C4-2B (cell line): ENCODE data around the gene ACSL3.

Experiments
- H3K27ac ChIP-seq: fragments of 450-650 bp; 2 replicates; pipeline ENCODE4 v1.5.1; 2017
- ZFX ChIP-seq: fragments of 450-650 bp; IDR thresholded peaks from 2 replicates; pipeline ENCODE4 v1.6.1; 2017
- TF ChIP-seq, protein P1 (sequence below): fragments of 450-650 bp; conservative IDR thresholded peaks from 2 replicates; pipeline ENCODE4 v1.5.1; 2017; ENCODE audit warnings: mild to moderate bottlenecking

The ACSL3 gene

DNA sequence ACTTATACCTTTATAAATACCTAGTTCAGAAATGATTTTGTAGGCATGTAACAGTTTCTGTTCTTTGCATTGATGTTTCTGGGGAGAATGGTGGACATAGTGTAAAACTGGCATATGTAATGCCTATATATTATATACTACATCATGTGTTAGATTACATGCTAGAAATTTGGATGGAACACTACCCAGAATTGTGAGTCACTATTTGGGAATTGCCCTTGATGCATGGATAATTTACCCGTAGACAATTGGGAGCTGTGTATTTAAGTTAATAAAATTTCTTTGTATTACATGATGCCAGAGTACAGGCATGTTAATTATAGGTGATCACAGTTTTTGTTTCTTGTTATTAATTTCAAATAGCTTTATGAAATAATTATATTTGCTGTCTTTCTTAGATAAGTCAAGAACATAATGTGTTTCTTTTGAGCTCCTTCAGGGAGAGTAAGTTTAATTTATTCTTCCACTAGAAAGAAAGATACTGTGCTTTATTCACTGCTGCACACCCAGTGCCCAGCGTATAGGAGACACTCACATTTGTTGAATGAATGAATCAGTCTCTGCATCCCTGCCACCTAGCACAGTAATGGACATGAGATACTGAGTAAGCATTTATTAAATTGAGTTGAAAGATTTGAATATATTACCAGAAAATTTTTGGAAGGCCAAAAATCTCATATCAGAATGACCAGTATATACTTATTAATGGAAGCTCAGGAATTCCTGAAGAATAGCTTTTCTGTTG, 16.9 kb downstream of the ACSL3 start:
- TF ChIP-seq, protein P1, sequence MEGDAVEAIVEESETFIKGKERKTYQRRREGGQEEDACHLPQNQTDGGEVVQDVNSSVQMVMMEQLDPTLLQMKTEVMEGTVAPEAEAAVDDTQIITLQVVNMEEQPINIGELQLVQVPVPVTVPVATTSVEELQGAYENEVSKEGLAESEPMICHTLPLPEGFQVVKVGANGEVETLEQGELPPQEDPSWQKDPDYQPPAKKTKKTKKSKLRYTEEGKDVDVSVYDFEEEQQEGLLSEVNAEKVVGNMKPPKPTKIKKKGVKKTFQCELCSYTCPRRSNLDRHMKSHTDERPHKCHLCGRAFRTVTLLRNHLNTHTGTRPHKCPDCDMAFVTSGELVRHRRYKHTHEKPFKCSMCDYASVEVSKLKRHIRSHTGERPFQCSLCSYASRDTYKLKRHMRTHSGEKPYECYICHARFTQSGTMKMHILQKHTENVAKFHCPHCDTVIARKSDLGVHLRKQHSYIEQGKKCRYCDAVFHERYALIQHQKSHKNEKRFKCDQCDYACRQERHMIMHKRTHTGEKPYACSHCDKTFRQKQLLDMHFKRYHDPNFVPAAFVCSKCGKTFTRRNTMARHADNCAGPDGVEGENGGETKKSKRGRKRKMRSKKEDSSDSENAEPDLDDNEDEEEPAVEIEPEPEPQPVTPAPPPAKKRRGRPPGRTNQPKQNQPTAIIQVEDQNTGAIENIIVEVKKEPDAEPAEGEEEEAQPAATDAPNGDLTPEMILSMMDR = no peak
- no peak for TF ChIP-seq ZFX
- H3K27ac ChIP-seq = no peak overlapping the region

DNA sequence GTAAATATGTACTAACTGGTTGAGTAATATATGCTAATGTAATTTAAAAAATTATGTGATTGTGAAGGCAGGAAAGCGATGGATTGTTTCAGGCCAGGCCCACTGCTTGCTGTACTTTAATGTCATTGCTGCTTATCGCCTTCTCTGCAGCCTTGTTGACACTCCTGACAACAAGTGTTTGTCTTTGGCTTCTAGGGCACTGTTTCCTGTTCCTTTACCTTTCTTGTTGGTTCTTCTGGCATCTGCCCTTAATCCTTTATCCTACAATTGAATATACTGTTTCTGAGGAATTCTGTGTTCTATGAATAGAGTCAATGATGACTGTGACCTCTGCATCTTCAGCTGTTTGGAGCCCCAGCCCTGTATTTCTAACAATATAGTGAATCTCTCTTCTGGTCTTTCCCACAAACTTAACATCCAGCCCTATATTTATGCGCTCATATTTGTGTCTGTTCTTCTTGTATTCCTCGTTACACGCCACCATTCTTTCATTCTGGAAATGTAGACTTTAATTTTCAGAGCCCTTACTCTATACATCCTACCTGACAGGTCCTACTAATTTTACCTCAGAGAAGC, 17.6 kb downstream of the ACSL3 start:
- peak overlapping the region; percentile 39; the same call in 1 of the 2 replicates for H3K27ac ChIP-seq
- TF ChIP-seq, protein P1 = no peak
- TF ChIP-seq ZFX = no peak

DNA sequence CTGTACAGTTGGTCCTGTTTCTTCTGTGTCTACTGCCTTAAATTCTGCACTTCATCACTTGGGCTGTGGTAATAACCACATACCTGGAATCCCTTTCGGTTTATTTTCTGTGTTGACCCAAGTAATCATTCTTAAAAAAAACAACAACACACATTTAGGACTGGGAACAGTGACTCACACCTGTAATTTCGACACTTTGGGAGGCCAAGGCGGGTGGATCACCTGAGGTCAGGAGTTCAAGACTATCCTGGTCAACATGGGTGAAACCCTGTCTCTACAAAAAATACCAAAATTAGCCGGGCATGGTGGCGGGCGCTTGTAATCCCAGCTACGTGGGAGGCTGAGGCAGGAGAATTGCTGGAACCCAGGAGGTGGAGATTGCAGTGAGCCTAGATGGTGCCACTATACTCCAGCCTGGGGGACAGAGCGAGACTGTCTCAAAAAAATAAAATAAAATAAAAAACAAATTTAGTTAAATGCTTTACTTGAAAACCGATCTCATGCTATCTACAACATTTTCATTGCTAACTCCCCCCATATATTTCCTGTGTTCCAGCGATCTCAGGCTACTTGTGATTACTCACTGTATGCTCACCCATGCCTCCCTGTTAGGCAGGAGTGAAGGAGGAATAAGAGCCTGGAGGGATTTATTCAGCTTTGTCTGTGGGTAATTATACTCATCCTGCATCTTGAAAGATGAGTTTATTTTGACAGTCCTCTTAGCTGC, 18.2 kb downstream of the ACSL3 start:
- H3K27ac ChIP-seq = peak overlapping the region; percentile 39
- TF ChIP-seq, protein P1 = no peak
- no peak for TF ChIP-seq ZFX

DNA sequence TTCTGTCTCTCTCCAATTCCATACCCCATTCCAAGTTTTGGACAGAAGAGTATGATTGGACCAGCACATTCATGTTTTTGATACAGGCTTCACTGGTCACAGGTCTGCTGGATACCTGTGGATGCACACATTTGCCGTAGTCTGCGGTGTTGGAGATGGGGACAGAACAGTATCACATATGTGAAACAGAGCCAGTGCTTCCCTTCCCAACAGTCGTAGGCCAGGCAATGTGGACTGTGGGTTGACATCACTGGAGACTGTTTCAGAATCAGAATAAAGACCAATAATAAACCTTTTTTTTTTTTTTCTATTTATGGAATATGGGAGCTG, 18.7 kb downstream of the ACSL3 start:
- TF ChIP-seq, protein P1 = no peak
- TF ChIP-seq ZFX = no peak
- H3K27ac ChIP-seq = no peak overlapping the region

DNA sequence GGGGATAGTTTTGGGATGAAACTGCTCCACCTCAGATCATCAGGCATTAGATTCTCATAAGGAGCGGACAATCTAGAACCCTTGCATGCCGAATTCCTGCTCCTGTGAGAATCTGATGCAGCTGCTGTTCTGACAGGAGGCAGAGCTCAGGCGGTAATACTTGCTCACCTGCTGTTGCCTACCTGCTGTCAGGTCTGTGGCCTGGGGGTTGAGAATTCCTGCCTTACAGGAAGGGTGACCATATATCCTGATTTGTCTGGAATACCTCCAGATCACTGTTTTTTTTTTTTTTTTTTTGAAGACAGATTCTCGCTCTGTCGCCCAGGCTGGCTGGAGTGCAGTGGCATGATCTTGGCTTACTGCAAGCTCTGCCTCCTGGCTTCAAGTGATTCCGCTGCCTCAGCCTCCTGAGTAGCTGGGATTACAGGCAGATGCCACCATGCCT, 21.7 kb downstream of the ACSL3 start:
- peak overlapping the region; percentile 49 for H3K27ac ChIP-seq
- TF ChIP-seq ZFX = no peak
- TF ChIP-seq, protein P1 = no peak

DNA sequence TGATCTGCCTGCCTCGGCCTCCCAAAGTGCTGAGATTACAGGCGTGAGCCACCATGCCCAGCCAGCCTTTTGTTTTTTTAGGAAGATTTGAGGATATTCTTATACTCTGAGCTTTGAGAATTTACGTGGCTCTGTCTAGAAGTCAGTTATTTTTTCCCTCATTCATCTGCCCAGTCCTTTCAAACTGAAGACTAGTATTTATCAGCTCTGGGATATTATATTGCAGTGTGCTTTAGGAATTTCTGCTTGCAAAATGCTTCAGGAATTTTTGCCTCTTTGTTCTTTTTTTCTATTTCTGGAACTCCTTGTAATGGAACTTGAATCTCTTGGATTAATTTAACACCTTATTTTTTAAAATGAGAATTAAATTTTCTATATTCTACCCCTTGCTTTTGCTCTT, 22.6 kb downstream of the ACSL3 start:
- peak overlapping the region; percentile 49 for H3K27ac ChIP-seq
- no peak for TF ChIP-seq ZFX
- TF ChIP-seq, protein P1 = no peak

DNA sequence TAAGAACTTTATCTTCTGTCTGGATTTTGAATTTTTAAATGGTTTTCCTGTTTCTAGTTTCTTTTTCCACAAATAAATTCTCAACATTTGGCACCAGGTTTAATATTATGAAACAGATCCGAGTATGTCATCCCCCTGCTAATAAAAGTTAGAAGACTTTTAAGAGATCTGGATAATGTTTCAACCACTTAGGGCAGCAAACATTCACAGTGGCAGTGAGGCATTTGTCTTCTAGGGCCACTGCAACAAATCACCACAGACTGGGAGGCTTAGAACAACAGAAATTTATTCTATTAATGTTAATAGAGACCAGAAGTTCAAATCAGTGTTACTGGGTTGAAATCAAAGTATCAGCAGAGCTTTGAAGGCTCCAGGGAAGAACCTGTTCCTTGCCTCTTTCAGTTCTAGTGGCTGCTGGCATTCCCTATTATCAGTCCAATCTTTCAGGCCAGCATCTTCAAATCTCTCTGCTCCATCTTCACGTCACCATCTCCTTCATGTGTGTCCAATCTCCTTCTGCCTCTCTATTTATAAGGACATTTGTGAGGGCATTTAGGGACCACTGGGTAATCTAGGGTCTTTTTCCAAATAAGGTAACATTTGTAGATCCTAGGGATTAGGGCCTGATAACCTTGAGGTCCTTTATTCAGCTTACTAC, 23.4 kb downstream of the ACSL3 start:
- no peak for TF ChIP-seq ZFX
- TF ChIP-seq, protein P1 = no peak
- no peak overlapping the region; the same call in 1 of the 2 replicates for H3K27ac ChIP-seq
